ENCODE data around the gene PERM1. TPM values are rescaled to one million over a fixed set of nuclear protein-coding genes. Genes with fewer than 3 reads are reported as not detected.
"Not testable (repeated sequence)": the region's sequence is repeated elsewhere in the genome, so short reads cannot be mapped to it uniquely, and the experiment has no call there.

The PERM1 gene
- total RNA-seq, 1 experiment from 2014 or later = 0.39 TPM

- TF ChIP-seq POLR2AphosphoS5 (IDR thresholded peaks at IDR 0.05; ENCODE audit: low read depth, low read length) = no peak
Observed at GRCh38 chr1:997713-997992, 15.8 kb upstream of the PERM1 start (continued).

- ChIA-PET CTCF (interaction anchor here (1.0 kb wide), 1 partner anchor 13 kb away, joined by 4 read pairs; no protein-coding TSS in a partner anchor), RAD21 (ENCODE audit: low non-redundant PET in 1 of 2, low total read pairs in 2 of 2, uncharacterized antibody in 2 of 2, unreplicated experiment in 2 of 2) (no interaction called here), POLR2A (interaction anchor here (1.8 kb wide), 1 partner anchor 17 kb away, joined by 5 read pairs; the partner anchor contains the start of gene ISG15)
- ATAC-seq (no peak), DNase-seq (ENCODE audit: low read depth, low spot score) (no peak)
- Histone ChIP-seq H3K27ac (ENCODE audit: low read depth, low read length) (peak overlapping the region; percentile 99), H3K9me2 (ENCODE audit: insufficient read depth) (no peaks in the 10 kb centered on the region), H3K9ac (ENCODE audit: low read length) (peak overlapping the region; percentile 100), H3K36me3 (ENCODE audit: control insufficient read depth in 1 of 2, insufficient read depth in 2 of 2, low read length in 2 of 2) (no peaks in the 10 kb centered on the region), H2AFZ (ENCODE audit: low read depth, low read length, poor library complexity, severe bottlenecking) (no peak overlapping the region), H3K27me3 (ENCODE audit: insufficient read depth, low read length) (no peaks in the 10 kb centered on the region), H3K4me2 (ENCODE audit: low read length) (peak overlapping the region; percentile 98), H3K9me3 (ENCODE audit: control insufficient read depth in 1 of 2, insufficient read depth in 1 of 2, low read depth in 1 of 2, low read length in 2 of 2) (no peaks in the 10 kb centered on the region; a peak in 1 of 4 replicates), H4K20me1 (ENCODE audit: insufficient read depth) (peaks cover 8% of the 10 kb centered on the region; the same call in 1 of the 2 replicates), H3K4me1 (ENCODE audit: control insufficient read depth in 1 of 2, insufficient read depth in 2 of 2, low read length in 2 of 2) (peaks cover 5 to 42% of the 10 kb centered on the region in 2 experiments; a peak in 3 of 4 replicates), H3K79me2 (ENCODE audit: insufficient read depth, low read length) (peaks cover 29% of the 10 kb centered on the region), H3K4me3 (replicated peaks in 1 of 2; ENCODE audit: low read depth in 1 of 2, low read length in 2 of 2) (peak overlapping the region in 1 of 2 experiments; percentile 83; a peak in 1 of 4 replicates)
- intact Hi-C loops (cut with micrococcal nuclease) = no loop called here
- TSS peak; percentile 49 for BruUV-seq (replicated peaks)
- TF ChIP-seq POLR2AphosphoS5 (IDR thresholded peaks at IDR 0.05; ENCODE audit: low read depth, low read length) (0 out of 2 replicates have a peak, but pooled peaks have one; percentile 9), POLR2A (IDR thresholded peaks at IDR 0.05; ENCODE audit: borderline replicate concordance, extremely low read depth, insufficient read depth, insufficient read length) (no peak)
Observed at GRCh38 chr1:996851-997712, 15.2 kb upstream of the PERM1 start.

GRCh38 chr1:995665-996633 lies 14.1 kb upstream of the PERM1 start:
- no peaks in the 10 kb centered on the region; a peak in 1 of 4 replicates for H3K9me3 ChIP-seq (ENCODE audit: control insufficient read depth in 1 of 2, insufficient read depth in 1 of 2, low read depth in 1 of 2, low read length in 2 of 2)
- H3K4me2 ChIP-seq (ENCODE audit: low read length) = no peak overlapping the region
- ChIA-PET CTCF (interaction anchor here (1.0 kb wide), 1 partner anchor 11 kb away, joined by 4 read pairs; no protein-coding TSS in a partner anchor), POLR2A (interaction anchor here (1.8 kb wide), 1 partner anchor 18 kb away, joined by 5 read pairs; the partner anchor contains the start of gene ISG15), RAD21 (ENCODE audit: low non-redundant PET in 1 of 2, low total read pairs in 2 of 2, uncharacterized antibody in 2 of 2, unreplicated experiment in 2 of 2) (no interaction called here)
- no peaks in the 10 kb centered on the region for H3K27me3 ChIP-seq (ENCODE audit: insufficient read depth, low read length)
- intact Hi-C loops (cut with micrococcal nuclease) = no loop called here
- H3K4me3 ChIP-seq (replicated peaks in 1 of 2; ENCODE audit: low read depth in 1 of 2, low read length in 2 of 2) = no peak overlapping the region
- ATAC-seq (no peak), DNase-seq (ENCODE audit: low read depth, low spot score) (no peak)
- peaks cover 8% of the 10 kb centered on the region; the same call in 1 of the 2 replicates for H4K20me1 ChIP-seq (ENCODE audit: insufficient read depth)
- no peak overlapping the region for H3K9ac ChIP-seq (ENCODE audit: low read length)
- no peaks in the 10 kb centered on the region for H3K36me3 ChIP-seq (ENCODE audit: control insufficient read depth in 1 of 2, insufficient read depth in 2 of 2, low read length in 2 of 2)
- H3K27ac ChIP-seq (ENCODE audit: low read depth, low read length) = no peak overlapping the region
- H3K9me2 ChIP-seq (ENCODE audit: insufficient read depth) = no peaks in the 10 kb centered on the region
- H3K79me2 ChIP-seq (ENCODE audit: insufficient read depth, low read length) = peaks cover 25% of the 10 kb centered on the region
- peaks cover 3 to 30% of the 10 kb centered on the region in 2 experiments; a peak in 3 of 4 replicates for H3K4me1 ChIP-seq (ENCODE audit: control insufficient read depth in 1 of 2, insufficient read depth in 2 of 2, low read length in 2 of 2)
- H2AFZ ChIP-seq (ENCODE audit: low read depth, low read length, poor library complexity, severe bottlenecking) = no peak overlapping the region
- TF ChIP-seq FOSL1 (IDR thresholded peaks at IDR 0.05; ENCODE audit: low read depth) = no peak
- TF ChIP-seq ATF3 (IDR thresholded peaks at IDR 0.05) = no peak
- BruUV-seq (replicated peaks) = no TSS peak

- DNase-seq (ENCODE audit: low read depth, low spot score); intact Hi-C loops (cut with micrococcal nuclease); H3K4me3 ChIP-seq (replicated peaks in 1 of 2; ENCODE audit: low read depth in 1 of 2, low read length in 2 of 2); BruUV-seq (replicated peaks); H3K9ac ChIP-seq (ENCODE audit: low read length); H3K27ac ChIP-seq (ENCODE audit: low read depth, low read length); H3K9me2 ChIP-seq (ENCODE audit: insufficient read depth); H3K4me2 ChIP-seq (ENCODE audit: low read length); RAD21 ChIA-PET (ENCODE audit: low non-redundant PET in 1 of 2, low total read pairs in 2 of 2, uncharacterized antibody in 2 of 2, unreplicated experiment in 2 of 2); H4K20me1 ChIP-seq (ENCODE audit: insufficient read depth); H3K9me3 ChIP-seq (ENCODE audit: control insufficient read depth in 1 of 2, insufficient read depth in 1 of 2, low read depth in 1 of 2, low read length in 2 of 2); H2AFZ ChIP-seq (ENCODE audit: low read depth, low read length, poor library complexity, severe bottlenecking); H3K36me3 ChIP-seq (ENCODE audit: control insufficient read depth in 1 of 2, insufficient read depth in 2 of 2, low read length in 2 of 2); ATAC-seq; H3K27me3 ChIP-seq (ENCODE audit: insufficient read depth, low read length): not testable (repeated sequence)
- Histone ChIP-seq H3K4me1 (ENCODE audit: control insufficient read depth in 1 of 2, insufficient read depth in 2 of 2, low read length in 2 of 2) (peaks cover 3 to 22% of the 10 kb centered on the region in 2 experiments; a peak in 3 of 4 replicates), H3K79me2 (ENCODE audit: insufficient read depth, low read length) (peaks cover 22% of the 10 kb centered on the region)
- POLR2A ChIA-PET = interaction anchor here (1.3 kb wide), 1 partner anchor 19 kb away, joined by 3 read pairs; the partner anchor contains the start of gene ISG15
- CTCF ChIA-PET = interaction anchor here (0.7 to 1.6 kb wide), 2 partner anchors 10 to 14 kb away, joined by 3 to 4 read pairs; no protein-coding TSS in a partner anchor
Observed at GRCh38 chr1:994546-994945, 12.7 kb upstream of the PERM1 start.

Data from HCT116 (cell line).